A673 (cell line): ENCODE measurements around the gene CYB5A. TPM values are rescaled to one million over a fixed set of nuclear protein-coding genes. Genes with fewer than 3 reads are reported as not detected.

Experiments used
- BruUV-seq: library from RNA; stranded (reverse); fragments of 400-500 nt; replicated peaks from 2 replicates; lab custom pipeline; 2021; lab: Mats Ljungman, UMichigan
- CTCF ChIA-PET: fragments of 300-600 bp; sonication (Branson Sonifier 250); formaldehyde crosslinking; loops from one replicate; lab custom pipeline; 2022; ENCODE audit warnings: antibody characterized with exemption; lab: Charles Lee
- POLR2A ChIA-PET: fragments of 300-600 bp; sonication (Branson Sonifier 250); formaldehyde crosslinking; loops from one replicate; lab custom pipeline; 2022; ENCODE audit warnings: antibody characterized with exemption; ENCODE audit not compliant: low non-redundant PET; lab: Charles Lee
- DNase-seq: peaks from one replicate; pipeline ENCODE4 v3.0.0-alpha.2; 2015; ENCODE audit warnings: low spot score
- H3K27ac ChIP-seq: fragments of 200-600 bp; sonication (generic); 2 replicates; pipeline ENCODE4 v1.5.1; 2016; ENCODE audit warnings: mixed run types, low read depth, mild to moderate bottlenecking, mixed read lengths, antibody characterized with exemption, low read length; ENCODE audit not compliant: poor library complexity, severe bottlenecking
- H3K27me3 ChIP-seq: fragments of 200-600 bp; sonication (generic); replicated peaks from 2 replicates; pipeline ENCODE4 v1.6.1; 2017; ENCODE audit warnings: mixed run types, low read depth, mild to moderate bottlenecking, mixed read lengths, antibody characterized with exemption, low read length; ENCODE audit not compliant: insufficient read depth, poor library complexity
- H3K36me3 ChIP-seq: fragments of 200-600 bp; sonication (generic); 2 replicates; pipeline ENCODE4 v1.6.1; 2016; ENCODE audit warnings: mixed run types, mild to moderate bottlenecking, mixed read lengths, antibody characterized with exemption, low read length; ENCODE audit not compliant: insufficient read depth, poor library complexity, severe bottlenecking
- H3K4me1 ChIP-seq: fragments of 200-600 bp; sonication (generic); 2 replicates; pipeline ENCODE4 v1.6.1; 2017; ENCODE audit warnings: mixed run types, mild to moderate bottlenecking, mixed read lengths, antibody characterized with exemption, low read length; ENCODE audit not compliant: insufficient read depth, poor library complexity, severe bottlenecking
- H3K4me3 ChIP-seq: fragments of 200-600 bp; sonication (generic); 2 replicates; pipeline ENCODE4 v1.5.1; 2016; ENCODE audit warnings: low read depth, mixed run types, mild to moderate bottlenecking, mixed read lengths, low read length; ENCODE audit not compliant: poor library complexity, severe bottlenecking
- H3K9me3 ChIP-seq: fragments of 200-600 bp; sonication (generic); 2 replicates; pipeline ENCODE4 v1.6.1; 2016; ENCODE audit warnings: mixed run types, low read depth, mild to moderate bottlenecking, mixed read lengths, antibody characterized with exemption, low read length; ENCODE audit not compliant: poor library complexity, severe bottlenecking
- EZH2 ChIP-seq: fragments of 200-600 bp; sonication (generic); IDR thresholded peaks from 2 replicates; pipeline ENCODE4 v1.6.1; 2017; ENCODE audit warnings: borderline replicate concordance, low read depth, mild to moderate bottlenecking, mixed read lengths, antibody characterized with exemption, low read length; ENCODE audit not compliant: poor library complexity, severe bottlenecking
- intact Hi-C: fragments of 100-400 bp; cut with micrococcal nuclease; formaldehyde crosslinking; loops from one replicate; pipeline ENCODE4 v1.10.0; 2022; ENCODE audit not compliant: unreplicated experiment
- total RNA-seq: library from RNA; stranded (reverse); gene quantifications from 2 replicates; pipeline ENCODE4 v1.2.3, GENCODE V29; 2021
- TF ChIP-seq, protein P1 (sequence below): fragments of 300-800, 200-600 bp; sonication (generic); conservative IDR thresholded peaks from 2 replicates; pipeline ENCODE4 v1.5.1; 2017; ENCODE audit warnings: low read depth, mild to moderate bottlenecking, antibody characterized with exemption, low read length, moderate library complexity, mixed read lengths

CYB5A gene
- total RNA-seq, 1 experiment from 2014 or later: 38.7 TPM

DNA sequence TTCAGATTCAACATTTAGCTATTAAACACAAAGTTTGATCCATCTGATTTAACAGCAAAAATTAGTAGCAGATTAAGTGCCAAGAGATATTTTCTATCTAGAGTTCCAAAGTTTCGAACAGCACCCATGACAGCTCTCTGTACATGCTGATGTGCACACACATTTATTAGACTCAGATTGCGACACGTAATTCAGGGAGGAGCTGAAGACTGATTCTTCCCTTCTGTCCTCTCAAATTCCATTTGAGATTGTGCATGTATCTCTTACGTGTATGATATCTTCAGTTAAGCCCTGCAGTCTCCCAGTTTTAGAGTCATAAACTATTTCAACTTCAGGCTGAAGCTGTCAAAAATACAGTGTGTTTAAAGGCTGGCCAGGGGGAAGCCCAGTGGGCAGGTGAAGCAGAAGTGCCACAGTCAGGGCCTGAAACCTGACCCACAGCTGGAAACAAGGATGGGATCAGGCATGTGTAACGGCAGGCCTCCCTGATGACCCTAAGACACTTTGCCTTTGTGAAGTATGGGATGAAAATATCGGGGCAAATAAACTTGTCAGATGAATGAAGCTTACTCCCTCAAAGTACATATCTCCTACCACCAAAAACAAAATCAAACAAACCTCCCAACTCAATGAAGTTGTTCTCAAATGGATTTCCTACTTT lies 30.6 kb downstream of the CYB5A start:
- Histone ChIP-seq H3K4me1 (no peaks in the 10 kb centered on the region), H3K27me3 (no peaks in the 10 kb centered on the region), H3K4me3 (no peak overlapping the region), H3K36me3 (no peaks in the 10 kb centered on the region), H3K27ac (no peak overlapping the region), H3K9me3 (no peaks in the 10 kb centered on the region)
- DNase-seq: no peak
- no peak for TF ChIP-seq EZH2
- TF ChIP-seq, protein P1, sequence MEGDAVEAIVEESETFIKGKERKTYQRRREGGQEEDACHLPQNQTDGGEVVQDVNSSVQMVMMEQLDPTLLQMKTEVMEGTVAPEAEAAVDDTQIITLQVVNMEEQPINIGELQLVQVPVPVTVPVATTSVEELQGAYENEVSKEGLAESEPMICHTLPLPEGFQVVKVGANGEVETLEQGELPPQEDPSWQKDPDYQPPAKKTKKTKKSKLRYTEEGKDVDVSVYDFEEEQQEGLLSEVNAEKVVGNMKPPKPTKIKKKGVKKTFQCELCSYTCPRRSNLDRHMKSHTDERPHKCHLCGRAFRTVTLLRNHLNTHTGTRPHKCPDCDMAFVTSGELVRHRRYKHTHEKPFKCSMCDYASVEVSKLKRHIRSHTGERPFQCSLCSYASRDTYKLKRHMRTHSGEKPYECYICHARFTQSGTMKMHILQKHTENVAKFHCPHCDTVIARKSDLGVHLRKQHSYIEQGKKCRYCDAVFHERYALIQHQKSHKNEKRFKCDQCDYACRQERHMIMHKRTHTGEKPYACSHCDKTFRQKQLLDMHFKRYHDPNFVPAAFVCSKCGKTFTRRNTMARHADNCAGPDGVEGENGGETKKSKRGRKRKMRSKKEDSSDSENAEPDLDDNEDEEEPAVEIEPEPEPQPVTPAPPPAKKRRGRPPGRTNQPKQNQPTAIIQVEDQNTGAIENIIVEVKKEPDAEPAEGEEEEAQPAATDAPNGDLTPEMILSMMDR: no peak
- ChIA-PET POLR2A (no interaction called here), CTCF (no interaction called here)
- BruUV-seq: no TSS peak
- intact Hi-C loops: no loop called here

DNA sequence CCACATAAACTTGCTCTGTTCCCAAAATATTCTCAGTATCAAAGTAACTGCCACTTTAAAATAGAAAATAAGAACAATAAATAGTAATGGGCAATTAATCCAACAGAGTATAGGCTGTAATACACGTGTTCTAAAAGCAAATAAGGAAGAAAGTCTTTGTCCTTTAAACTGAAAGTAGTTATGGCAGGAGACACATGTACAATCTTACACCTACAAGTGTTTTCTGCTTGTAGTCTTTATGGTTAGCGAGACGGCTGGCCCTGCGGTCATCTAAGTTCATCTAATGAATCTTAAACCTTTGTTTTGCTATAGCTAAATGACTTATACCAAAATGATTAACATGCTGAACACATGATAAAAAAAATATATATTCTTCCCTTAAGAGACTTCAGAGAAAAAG lies 32.4 kb downstream of the CYB5A start:
- DNase-seq: no peak
- Histone ChIP-seq H3K9me3 (no peaks in the 10 kb centered on the region), H3K27ac (no peak overlapping the region), H3K27me3 (no peaks in the 10 kb centered on the region), H3K4me1 (no peaks in the 10 kb centered on the region), H3K36me3 (no peaks in the 10 kb centered on the region), H3K4me3 (no peak overlapping the region)
- intact Hi-C loops: no loop called here
- ChIA-PET CTCF (no interaction called here), POLR2A (no interaction called here)
- TF ChIP-seq EZH2: no peak
- TF ChIP-seq, protein P1: no peak
- no TSS peak for BruUV-seq

DNA sequence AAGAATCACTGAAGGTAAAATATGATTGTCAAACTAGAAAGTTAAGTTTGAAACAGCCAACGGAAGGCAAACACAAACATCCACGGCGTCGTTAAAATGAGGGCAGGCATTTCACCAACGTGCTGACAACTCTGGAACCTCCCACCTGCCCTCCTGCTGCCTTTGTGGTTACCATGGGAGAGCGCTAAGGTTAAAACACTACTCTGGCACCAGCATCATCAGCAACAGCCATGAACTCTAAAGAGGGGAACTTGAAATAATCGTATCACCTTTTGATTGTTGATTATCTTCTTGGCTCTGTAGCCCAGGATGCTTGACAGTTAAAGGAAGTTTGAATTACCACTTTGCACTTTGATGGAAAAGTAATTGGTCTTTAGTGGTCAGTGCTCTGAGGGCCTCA lies 34.7 kb downstream of the CYB5A start:
- Histone ChIP-seq H3K36me3 (no peaks in the 10 kb centered on the region), H3K9me3 (no peaks in the 10 kb centered on the region), H3K4me1 (no peaks in the 10 kb centered on the region), H3K4me3 (no peak overlapping the region), H3K27ac (no peak overlapping the region), H3K27me3 (no peaks in the 10 kb centered on the region)
- TF ChIP-seq, protein P1: no peak
- TF ChIP-seq EZH2: no peak
- ChIA-PET POLR2A (no interaction called here), CTCF (no interaction called here)
- DNase-seq: no peak
- intact Hi-C loops: no loop called here
- BruUV-seq: no TSS peak
